Putamen (tissue), 1 donor: ENCODE data around the gene RYR3.
"Not testable (repeated sequence)": the region's sequence is repeated elsewhere in the genome, so short reads cannot be mapped to it uniquely, and the experiment has no call there.

ENCODE experiments used
- DNase-seq: peaks from one replicate; pipeline ENCODE4 v3.0.0-alpha.2; 2016; ENCODE audit warnings: low spot score

The RYR3 gene

DNA sequence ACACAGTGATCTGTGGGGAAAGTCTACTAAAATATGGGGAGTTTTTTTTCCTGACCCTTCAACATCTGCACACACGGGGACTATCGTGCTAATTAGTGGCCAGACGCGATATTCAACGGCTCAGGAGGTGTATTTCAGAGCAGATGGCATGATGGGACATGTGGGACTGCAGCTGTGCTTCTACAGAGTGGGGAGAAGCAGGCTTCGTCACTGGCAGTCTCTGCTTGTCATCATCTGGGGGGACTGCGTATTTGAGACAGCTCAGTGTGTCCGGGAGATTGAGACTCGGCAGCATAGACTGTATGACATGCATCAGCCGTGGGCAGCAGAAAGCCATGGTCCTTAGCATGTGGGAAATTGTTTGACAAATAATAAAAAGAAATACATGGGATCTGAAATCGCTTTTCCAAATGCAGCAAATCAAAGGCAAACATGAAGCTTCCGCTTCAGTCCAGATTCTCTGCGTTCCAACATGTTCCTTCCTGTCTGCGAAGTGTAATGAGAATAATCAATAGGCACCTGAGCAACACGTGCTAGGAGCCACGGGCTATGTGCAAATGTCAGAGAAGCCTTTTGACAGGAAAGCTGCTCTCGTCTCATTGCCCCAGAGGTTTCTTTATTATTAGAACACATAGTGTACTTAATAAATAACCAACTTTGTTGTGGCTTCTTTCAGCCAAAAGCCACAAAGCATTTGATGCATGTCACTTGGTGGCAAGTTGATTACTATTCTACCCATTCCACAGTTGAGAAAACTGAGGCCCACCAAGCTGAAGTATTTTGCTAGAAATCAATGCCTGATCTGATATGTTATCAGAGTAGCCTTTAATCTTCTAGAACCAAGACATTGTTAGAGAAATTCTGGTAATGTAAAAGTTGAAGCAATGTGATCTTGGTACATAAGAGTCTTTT is 276.3 kb downstream of the RYR3 start:
- no peak for DNase-seq

- no peak for DNase-seq
These were observed 277.0 kb downstream of the RYR3 start for GRCh38 chr15:33587773-33588172.

DNA sequence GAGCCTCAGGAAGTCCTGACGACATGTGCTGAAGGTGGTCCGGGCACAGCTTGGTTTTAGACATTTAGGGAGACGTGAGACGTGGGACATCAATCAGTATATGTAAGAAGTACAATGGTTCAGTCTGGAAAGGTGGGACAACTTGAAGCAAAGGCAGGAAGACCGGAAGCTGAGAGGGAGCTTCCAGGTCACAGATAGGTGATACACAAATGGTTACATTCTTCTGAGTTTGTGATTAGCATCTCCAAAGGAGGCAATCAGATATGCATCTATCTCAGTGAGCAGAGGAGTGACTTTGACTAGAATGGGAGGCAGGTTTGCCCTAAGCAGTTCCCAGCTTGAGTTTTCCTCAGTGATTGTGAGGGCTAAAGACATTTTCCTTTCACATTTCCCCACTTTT is 282.1 kb downstream of the RYR3 start:
- no peak for DNase-seq

GRCh38 chr15:33598382-33598781 is 287.6 kb downstream of the RYR3 start:
- DNase-seq, result not testable (repeated sequence)

GRCh38 chr15:33600212-33600611 is 289.4 kb downstream of the RYR3 start:
- DNase-seq, result no peak

DNA sequence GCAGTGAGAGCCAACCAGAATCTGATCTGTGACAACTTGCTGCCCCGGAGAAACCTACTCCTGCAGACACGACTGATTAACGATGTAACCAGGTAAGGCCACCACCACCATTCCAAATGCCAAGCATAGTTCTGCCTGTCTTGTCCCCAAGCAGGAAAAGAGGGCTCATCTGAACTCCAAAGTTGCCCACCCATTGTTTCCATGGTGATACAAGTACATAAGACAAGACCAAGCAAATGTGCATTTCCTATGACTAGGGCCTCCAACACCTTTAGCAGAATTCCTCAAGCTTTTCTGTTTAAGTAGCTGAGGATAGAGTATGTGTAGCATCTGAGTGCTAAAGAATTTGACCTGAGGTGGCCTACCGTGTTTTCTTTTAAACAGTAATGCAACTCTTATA is 290.7 kb downstream of the RYR3 start:
- no peak for DNase-seq

- DNase-seq, result no peak
These were observed 297.9 kb downstream of the RYR3 start for GRCh38 chr15:33608714-33609113.

GRCh38 chr15:33612721-33613304 is 302.0 kb downstream of the RYR3 start:
- DNase-seq, result no peak

GRCh38 chr15:33616475-33616874 is 305.7 kb downstream of the RYR3 start:
- DNase-seq, result no peak

DNA sequence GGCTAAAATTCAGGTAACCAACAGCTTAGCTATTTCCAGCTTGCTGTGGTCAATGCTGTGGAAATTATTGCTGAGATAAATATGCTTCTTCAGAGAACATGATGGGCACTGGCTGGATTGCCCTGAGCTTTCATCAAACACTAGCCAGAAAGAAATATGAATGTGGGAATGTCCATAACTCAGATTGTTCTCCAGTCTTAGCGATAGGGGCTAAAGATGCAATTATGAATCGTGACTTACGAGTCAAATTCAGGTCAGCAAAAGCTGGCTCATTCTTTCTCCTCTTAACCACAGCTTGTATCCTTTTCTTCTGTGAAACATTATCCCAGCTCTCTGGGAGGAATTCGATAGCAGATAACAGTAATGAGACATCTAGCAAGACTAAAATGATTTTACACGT is 307.6 kb downstream of the RYR3 start:
- no peak for DNase-seq

- DNase-seq, result no peak
These were observed 310.4 kb downstream of the RYR3 start for GRCh38 chr15:33621141-33621540.

- no peak for DNase-seq
These were observed 312.2 kb downstream of the RYR3 start for GRCh38 chr15:33623010-33623409.

GRCh38 chr15:33624439-33624838 is 313.7 kb downstream of the RYR3 start:
- DNase-seq, result no peak

- no peak for DNase-seq
These were observed 318.9 kb downstream of the RYR3 start for GRCh38 chr15:33629647-33630046.

- no peak for DNase-seq
These were observed 325.5 kb downstream of the RYR3 start for GRCh38 chr15:33636234-33636633.

DNA sequence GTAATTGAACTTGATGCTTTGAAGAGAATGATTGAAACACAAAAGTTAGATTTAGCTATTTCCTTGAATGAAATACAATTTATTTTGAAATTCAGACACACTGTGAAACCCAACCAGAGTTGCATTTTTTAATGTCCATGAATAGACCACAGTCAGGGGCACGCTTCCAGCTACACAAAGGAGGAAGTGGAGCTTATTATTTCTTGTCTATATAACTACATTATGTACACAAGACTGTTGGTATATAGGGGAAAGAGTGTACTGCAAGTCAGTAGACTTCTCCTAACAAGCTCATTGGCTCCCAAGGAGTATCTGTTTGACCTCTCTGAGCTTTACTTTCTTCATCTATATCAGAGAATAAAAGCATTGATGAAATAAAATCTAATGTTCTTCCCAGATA is 326.2 kb downstream of the RYR3 start:
- no peak for DNase-seq

DNA sequence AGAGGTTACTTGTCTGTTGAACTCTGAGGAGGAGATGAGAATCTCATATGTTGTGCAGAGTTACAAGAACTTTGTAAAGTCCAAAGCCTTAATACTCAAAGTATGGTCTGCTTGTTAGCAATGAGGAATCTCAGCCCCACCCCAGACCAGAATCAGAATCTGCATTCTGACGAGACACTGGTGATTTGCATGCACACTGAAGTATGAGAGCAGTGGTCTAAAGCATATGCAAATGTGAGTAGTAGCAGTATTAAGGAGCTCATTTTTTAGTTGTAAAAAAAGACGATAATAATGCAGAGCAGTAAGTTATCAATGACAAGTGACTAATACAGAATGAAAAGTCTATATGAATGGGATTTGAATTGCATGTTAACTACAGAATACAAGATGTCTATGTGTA is 327.7 kb downstream of the RYR3 start:
- DNase-seq, result no peak

GRCh38 chr15:33639051-33639450 is 328.3 kb downstream of the RYR3 start:
- no peak for DNase-seq

GRCh38 chr15:33639456-33639855 is 328.7 kb downstream of the RYR3 start:
- no peak for DNase-seq

DNA sequence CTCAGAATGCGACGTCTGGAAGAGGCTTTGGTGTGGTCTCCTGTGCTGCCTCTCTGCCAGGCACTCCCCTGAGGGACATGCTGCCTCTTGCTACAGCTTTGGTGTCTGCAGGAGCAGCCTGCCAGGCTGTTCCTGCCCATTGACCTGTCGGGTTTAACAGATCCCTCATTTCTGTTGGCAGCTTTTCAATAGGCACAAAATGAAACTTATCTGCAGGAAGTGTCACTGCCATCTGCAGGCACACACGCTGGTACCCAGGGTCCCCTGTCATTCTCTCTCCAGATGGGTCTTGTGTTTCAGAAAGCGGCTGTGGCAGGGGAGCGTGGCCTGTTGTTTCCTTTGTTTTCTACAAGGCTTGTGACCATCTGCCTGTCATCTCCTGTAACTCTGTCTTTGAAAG is 329.2 kb downstream of the RYR3 start:
- DNase-seq, result no peak

GRCh38 chr15:33641069-33641468 is 330.3 kb downstream of the RYR3 start:
- DNase-seq, result no peak

GRCh38 chr15:33644304-33644703 is 333.5 kb downstream of the RYR3 start:
- DNase-seq, result no peak

DNA sequence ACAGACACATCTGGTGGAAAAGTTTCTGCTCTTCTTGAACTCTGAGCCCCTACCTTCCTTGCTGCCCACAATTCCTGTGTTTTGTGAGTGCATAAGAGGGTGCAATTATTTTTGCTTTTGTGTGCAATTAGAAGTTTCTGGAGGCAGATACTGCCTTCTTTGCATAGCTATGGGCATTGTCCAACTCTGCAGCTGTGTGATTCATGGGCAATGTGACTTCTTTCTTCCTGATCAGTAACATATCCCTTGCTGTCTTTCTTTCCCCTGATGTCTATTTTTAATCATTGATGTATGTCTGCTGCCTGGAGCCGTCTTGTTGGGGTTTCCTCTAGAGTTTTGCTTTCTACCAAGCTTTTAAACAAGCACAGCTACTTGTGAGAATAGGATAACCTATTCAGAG is 336.0 kb downstream of the RYR3 start:
- DNase-seq, result no peak
